NCI-H187 (cell line): ENCODE data around the gene MT1M.
A peak's percentile ranks its signal among the peaks of the same experiment; 100 is the strongest.
"Not testable (repeated sequence)": the region's sequence is repeated elsewhere in the genome, so short reads cannot be mapped to it uniquely, and the experiment has no call there.

ENCODE experiments used
- DNase-seq, 2 experiments: peaks; one replicate each; lab custom pipeline; 2025; lab: John Stamatoyannopoulos, UW

Gene MT1M

DNA sequence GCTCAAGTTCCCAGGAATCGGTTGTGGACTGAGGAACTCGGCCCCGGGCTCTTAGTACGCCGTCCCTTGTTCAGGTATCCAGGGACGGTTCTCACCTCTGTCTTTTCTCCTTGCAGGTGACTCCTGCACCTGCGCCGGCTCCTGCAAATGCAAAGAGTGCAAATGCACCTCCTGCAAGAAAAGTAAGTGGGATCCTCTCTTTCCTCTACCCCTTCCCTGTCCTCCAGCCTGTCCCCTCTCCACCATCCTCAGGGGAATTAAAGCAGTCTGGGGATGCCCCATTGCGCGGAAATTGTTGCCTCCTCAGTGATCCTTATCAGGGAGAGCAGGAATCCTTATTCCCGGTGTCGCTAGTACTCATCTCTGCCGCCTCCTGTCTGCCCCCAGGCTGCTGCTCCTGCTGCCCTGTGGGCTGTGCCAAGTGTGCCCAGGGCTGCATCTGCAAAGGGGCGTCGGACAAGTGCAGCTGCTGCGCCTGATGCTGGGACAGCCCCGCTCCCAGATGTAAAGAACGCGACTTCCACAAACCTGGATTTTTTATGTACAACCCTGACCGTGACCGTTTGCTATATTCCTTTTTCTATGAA lies 23.5 kb upstream of the MT1M start:
- DNase-seq: peak in 1 of 2 experiments; percentile 16

DNA sequence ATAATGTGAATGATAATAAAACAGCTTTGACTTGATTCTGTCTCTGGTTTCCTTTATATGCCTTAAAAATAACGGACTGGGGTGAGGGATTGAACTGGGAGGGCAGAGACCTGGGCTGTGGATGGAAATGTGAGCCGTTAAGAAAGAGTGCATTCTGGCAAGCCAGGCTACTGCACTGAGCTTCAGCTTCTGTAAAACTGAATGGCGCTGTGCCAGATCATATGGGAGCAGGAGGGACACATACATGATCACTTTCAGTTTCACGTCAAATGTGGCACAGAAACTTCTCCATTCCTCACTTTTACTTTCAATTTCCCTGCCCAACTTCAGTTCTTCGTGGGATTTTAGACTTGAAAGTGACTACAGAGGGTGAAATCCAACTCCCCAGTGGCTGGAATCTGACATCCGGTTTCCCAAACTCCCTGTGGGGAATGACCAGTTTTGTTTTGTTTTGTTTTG lies 23.0 kb upstream of the MT1M start:
- DNase-seq: peak in 1 of 2 experiments; percentile 6

DNA sequence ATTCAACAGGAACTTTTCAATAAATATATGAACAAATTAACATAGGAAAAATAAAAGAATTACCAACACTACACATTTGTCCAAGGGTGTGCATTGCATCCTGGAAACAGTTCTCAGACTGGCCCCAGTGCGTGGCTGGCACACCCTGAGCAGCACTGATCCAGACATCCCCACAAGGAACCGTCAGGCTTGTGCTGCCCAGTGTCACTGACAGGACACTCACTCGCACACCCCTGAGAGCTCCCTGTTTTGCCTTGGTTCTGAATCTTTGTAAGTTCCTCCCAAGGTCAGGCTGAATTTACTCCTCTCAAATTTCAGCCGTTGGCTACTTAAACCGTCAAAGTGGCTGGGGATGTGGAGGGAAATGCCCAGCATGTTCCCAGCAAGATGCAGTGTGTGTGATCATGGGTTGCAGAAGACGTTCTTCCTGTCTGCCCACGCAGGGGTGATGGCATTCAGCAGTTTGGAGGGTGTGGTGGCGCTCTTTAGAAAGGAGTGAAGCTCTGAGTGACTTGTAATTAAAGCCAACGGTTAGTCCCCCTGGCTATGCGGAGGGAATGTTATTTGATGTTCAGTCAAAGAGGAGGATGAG lies 22.3 kb upstream of the MT1M start:
- DNase-seq: no peak

DNA sequence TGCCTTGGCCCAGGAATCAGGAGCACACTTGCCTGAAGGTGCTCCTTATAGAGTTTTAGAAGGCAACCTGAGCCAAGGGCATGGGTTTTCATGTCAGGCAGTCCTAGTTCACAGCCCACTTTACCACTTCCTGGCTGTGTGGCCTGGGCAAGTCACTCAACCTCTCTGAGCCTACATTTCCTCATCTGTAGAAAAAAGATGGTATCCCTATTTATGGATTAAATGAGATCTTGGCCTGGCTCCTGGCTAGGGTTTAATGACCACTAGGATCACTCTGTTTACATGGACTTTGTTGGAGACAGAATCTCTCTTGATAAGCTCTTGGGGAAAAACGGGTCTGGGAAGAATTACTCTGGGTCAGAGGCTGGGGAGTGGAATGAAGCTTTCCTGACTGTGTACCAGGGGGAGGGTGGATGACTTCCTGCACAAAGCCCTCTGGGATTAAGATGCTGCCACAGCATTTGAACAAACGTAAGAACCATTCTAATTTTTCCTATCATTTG lies 21.8 kb upstream of the MT1M start:
- DNase-seq: no peak

DNA sequence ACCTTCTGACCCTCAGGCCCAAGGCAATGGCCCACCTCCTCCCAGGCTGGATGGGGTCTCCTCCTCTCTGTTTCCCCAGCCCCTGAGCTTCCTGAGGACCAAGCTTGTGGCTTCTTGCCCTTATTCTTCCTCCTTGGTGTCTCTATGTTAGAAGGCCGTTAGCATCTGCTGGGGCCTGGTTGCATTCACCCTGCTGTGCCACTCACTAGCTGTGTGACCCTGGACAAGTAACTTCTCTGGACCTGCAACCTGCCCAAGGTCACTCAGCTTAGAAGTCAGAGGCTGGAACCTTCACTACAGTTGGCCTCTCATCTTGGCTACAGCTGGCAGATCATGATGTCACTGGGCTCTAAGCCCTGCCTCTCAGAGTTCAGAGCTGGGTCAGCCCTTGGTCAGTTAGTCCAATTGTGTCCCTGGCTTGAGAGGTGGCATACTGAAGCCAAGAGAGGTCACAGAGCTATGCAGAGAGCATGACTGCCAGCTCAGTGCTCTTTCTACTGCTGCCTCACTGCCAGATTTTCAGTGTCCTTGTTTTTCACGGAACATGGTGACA lies 21.1 kb upstream of the MT1M start:
- DNase-seq: no peak

DNA sequence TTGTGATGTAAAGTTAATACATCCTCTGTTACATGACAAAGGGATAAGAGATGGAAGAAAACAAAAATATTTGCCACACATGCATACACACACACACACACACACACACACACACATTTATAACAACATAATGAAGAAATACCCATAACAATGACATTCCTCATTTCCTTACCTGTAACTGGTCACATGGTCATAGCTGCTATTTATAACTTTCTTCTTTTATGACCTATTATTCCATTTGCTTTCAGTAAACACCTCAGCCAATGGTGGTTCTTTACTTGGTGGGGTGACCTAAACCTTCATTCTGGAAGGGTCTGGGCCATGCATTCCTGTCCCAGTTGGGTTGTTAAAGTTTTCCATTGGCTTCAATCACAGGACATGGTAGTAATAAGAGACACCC lies 18.8 kb upstream of the MT1M start:
- no peak for DNase-seq

DNA sequence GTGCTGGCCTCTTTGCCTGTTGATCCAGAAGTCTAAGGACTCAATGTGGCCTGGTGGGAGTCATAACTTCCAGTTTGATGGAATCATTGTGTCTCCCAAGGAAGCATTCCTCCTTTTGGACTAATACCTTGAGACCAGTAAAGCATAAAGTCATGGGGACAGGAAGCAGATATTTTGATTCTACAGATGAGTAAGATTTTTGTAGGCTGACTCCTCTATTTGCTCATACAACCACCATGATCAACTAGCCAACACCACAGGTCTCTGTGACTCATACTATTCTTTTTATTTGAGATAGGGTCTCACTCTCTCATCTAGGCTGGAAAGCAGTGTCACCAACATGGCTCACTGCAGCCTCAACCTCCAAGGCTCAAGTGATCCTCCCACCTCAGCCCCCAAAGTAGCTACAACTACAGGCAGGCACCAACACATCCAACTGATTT lies 17.9 kb upstream of the MT1M start:
- no peak for DNase-seq

DNA sequence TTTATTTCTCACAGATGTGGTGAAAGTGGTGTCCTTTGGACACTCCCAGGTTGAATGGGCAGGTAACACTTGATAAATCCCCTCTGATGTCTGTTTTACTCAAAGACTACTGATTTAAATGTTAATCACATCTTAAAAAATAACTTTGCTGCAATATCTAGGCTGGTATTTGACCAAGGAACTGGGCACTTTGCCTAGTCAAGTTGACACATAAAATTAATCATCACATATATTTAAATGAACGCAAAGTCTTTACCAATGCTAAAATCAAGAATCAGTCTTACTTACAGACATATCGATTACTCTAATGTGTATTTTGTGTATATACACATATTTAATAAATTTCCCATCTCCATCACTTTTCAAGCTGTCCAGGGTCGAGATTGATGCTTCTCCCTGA lies 17.1 kb upstream of the MT1M start:
- no peak for DNase-seq

DNA sequence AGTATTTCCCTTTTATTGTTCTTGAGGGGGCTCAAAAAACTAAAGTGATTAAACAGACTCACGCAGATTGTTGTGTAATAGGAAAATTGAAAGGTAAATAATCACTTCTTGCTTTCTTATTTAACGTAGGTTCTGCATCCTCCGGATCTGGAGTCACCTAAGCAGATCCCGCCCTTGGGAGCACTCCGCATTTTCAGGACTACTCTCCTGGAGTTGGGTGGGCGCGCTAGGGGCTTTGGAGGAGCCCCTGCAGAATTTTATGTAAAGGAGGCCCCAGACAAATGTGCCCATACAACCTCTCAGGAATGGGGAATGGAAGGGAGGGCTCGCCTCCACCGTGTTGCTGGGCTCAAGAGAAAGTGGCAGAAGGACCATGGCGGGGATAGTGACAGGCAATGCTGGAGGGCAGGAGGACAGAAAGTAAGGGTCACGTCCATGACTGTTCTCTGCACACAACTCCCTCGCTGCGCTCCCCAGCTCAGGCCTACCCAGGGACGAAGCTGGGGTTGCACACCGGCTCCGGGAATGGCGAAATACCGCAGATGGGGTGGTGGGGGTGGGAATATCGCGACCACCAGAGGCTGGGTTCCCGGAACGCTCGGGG lies 15.7 kb upstream of the MT1M start:
- no peak for DNase-seq

DNA sequence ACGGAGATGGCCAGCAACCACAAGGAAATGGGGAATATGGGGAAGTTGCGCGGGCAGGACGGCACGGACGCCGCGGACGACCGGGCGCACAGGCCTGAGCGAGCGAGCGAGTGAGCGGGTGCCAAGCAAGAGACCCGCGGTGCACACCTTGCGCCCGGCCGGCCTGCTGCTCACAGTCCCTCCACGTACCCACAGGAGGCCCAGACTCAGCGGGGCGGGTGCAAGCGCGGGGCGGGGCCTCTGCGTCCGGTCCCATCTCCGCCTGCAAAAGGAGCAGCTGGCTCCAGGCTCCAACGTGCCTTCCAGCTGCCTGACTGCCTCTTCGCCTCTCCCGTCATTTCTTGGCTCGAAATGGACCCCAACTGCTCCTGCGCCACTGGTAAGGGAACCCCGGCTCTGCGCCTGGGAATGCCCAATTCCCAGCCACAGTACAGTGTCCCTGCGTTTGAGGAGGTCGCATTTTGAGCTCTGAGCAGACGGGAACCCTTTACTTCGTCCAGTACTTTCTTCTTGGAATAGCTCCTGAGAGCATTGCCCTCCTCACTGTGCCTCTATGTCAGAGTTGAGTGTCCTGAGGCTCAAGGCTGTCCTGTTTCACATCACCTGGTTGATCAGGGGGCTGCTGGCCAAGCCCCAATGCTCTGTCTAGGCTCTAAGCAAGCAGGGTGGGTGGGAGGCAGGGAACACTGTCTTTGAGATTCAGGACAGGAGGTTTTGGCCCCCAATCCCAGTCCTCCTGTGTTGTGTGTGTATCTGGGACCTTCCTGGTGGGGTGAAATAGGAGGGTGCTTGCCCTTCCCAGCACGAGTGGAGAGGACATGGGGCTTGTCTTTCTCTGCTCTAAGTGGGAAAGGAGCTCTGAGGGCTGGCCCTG lies 15.0 kb upstream of the MT1M start:
- DNase-seq: no peak

DNA sequence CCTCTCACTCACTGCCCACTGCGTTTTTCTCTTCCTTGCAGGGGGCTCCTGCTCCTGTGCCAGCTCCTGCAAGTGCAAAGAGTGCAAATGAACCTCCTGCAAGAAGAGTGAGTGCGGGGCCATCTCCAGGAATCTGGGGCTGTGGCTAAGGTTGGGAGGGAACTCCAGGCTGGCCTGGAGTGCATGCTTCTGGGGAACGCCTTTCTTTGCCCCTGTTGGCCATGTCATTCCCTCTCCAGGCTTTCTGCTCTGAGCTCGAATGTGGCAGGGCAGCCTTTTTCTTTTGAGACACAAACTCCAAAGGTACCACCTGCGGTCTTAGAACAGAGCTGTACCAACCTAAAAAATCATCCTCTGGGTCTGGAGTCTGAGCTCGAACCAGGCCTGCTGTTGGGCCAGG lies 14.3 kb upstream of the MT1M start:
- no peak for DNase-seq

DNA sequence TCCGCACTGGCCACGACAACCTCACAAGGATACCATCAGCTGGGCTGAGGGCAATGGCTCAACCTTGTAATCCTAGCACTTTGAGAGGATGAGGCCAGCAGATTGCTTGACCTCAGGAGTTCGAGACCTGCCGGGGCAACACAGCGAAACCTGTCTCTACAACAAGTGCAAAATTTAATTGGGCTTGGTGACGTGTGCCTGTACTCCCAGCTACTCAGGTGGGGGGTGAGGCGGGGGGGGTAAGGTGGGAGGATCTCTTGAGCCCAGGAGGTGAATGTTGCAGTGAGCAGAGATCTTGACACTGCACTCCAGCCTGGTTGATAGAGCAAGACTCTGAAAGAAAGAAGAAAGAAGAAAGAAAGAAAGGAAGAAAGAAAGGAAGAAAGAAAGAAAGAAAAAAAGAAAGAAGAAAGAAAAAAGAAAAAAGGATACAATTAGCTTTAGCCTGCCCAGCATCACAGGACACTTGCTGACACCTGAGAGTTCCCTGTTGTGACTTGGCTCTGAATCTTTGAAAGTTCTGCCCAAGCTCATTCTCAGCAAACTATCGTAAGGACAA lies 12.0 kb upstream of the MT1M start:
- no peak for DNase-seq

DNA sequence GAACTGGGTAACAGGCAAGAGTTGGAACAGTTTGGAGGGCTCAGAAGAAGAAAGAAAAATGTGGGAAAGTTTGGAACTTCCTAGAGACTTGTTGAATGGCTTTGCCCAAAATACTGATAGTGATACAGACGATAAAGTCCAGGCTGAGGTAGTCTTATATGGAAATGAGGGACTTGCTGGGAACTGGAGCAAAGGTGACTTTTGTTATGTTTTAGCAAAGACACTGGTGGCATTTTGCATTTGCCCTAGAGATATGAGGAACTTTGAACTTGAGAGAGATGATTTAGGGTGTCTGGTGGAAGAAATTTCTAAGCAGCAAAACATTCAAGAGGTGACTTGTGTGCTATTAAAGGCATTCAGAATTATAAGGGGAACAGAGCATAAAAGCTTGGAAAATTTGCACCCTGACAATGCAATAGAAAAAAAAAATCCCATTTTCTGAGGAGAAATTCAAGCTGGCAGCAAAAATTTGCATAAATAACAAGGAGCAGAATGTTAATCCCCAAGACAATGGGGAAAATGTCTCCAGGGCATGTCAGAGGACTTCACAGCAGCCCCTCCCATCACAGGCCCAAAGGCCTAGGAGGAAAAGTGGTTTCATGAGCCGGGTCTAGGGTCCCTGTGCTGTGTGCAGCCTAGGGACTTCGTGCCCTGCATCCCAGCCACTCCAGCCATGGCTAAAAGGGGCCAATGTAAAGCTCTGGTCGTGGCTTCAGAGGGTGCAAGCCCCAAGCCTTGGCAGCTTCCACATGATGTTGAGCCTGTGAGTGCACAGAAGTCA lies 10.6 kb upstream of the MT1M start:
- DNase-seq: not testable (repeated sequence)

DNA sequence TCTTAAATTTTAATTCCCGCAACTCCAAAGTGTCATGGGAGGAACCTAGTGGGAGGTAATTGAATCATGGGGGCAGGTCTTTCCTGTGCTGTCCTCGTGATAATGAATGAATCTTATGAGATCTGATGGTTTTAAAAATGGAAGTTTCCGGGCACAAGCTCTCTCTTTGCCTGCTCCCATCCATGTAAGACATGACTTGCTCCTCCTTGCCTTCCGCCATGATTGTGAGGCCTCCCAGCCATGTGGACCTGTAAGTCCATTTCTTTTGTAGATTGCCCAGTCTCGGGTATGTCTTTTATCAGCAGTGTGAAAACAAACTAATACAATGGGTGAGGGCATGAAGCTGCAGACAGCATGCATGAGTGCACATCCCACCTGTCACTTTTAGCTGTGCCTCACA lies 9.3 kb upstream of the MT1M start:
- not testable (repeated sequence) for DNase-seq

DNA sequence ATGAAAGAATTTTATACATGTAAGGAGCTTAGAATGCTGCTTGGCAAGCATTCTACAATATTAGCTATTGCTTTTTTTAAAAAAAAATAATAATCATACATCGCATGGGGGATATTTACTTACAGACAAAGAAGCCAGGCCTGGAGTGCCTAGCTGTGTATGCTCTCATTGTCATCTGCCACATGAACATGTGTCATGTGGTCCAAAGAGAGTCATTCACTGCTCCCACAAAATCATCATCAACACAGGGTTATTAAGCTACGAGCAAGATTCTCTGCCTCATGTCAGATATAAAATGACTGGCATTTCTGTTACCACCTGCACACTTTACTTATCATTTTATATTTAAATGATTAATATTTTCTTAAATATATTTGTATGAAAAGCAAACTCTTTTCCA lies 8.8 kb upstream of the MT1M start:
- DNase-seq: no peak

DNA sequence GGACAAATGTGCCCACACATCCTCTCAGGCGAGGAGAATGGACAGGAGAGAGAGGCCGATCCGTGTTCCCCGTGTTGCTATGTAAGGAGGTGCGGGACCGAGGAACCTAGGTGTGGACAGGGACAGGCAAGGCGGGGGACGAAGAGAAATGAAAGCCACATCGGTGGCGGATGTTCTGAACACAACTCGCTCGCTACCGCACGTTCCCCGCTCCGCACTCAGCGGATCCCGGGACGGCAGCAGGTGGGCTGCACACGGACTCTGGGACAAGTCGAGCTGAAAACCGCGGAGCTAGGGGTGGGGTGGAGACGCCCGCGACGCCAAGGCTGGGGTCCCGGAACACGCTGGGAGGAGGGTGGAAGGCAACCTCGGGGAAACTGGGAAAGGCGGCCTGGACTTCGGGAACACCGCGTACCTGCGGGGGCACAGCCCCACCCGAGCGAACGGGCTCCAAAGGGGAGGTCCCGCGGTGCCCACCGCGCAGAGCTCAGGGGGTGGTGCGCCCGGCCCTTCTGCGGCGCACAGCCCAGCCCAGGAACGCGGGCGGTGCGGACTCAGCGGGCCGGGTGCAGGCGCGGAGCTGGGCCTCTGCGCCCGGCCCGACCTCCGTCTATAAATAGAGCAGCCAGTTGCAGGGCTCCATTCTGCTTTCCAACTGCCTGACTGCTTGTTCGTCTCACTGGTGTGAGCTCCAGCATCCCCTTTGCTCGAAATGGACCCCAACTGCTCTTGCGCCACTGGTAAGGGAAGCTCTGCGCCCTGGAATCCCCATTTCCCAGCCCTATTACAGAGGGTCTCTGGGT lies 7.1 kb upstream of the MT1M start, which contains the start of gene MT1E:
TSS of gene MT1E (plus strand) at position 642 of the 803 bp plus-strand sequence. CDS start at position 713, 71 bp downstream.
- no peak for DNase-seq

DNA sequence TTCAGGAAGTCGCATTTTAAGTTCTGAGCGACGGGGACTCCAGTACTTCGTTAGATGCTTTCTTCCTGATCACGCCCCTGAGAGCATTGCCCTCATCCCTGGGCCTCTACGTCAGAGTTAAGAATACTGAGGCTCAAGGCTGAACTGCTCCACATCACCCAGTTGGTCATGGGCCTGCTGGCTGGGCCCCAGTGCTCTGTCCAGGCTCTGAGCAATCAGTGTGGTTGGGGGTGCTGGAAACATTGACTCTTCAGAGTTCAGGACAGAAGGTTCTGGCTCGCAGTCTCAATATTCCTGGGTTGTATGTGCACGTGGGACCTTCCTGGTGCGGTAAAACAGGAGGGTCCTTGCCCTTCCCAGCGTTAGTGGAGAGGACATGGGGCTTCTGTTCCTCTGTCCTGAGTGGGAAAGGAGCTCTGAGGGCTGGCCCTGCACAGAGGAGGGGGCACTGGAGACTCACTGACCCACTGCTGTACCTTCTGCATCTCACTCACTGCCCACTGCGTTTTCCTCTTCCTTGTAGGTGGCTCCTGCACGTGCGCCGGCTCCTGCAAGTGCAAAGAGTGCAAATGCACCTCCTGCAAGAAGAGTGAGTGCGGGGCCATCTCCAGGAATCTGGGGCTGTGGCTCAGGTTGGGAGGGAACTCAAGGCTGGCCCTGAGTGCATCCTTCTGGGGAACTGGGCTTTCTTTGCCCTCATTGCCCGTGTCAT lies 6.4 kb upstream of the MT1M start:
- no peak for DNase-seq

DNA sequence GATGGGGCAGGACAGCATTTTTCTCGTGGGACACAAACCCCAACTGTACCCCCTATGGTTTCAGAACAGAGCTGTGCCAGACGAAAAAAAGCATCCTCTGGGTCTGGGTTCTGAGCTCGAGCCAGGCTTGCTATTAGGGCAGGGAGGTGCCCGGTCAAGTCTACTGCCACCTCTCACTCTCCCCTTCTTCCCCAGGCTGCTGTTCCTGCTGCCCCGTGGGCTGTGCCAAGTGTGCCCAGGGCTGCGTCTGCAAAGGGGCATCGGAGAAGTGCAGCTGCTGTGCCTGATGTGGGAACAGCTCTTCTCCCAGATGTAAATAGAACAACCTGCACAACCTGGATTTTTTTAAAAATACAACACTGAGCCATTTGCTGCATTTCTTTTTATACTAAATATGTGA lies 5.8 kb upstream of the MT1M start:
- no peak for DNase-seq
